Karpas-422 (cell line): Measurements from ENCODE around the gene COQ2. TPM values are rescaled to one million over a fixed set of nuclear protein-coding genes. Genes with fewer than 3 reads are reported as not detected.

Source experiments
- DNase-seq: peaks from one replicate; pipeline ENCODE4 v3.0.0-alpha.2; 2015
- H2AFZ ChIP-seq: fragments of 200-600 bp; sonication (generic); 2 replicates; pipeline ENCODE4 v1.6.1; 2014; ENCODE audit warnings: antibody characterized with exemption, low read length, mixed read lengths
- H3K27ac ChIP-seq: fragments of 200-600 bp; sonication (generic); 2 replicates; pipeline ENCODE4 v1.5.1; 2014; ENCODE audit warnings: mild to moderate bottlenecking, low read length, moderate library complexity
- H3K27me3 ChIP-seq: fragments of 200-600 bp; sonication (generic); 2 replicates; pipeline ENCODE4 v1.6.1; 2014; ENCODE audit warnings: low read length, mixed read lengths
- H3K36me3 ChIP-seq: fragments of 200-600 bp; sonication (generic); 2 replicates; pipeline ENCODE4 v1.6.1; 2014; ENCODE audit warnings: low read length, mixed read lengths; ENCODE audit not compliant: insufficient read depth
- H3K4me1 ChIP-seq: fragments of 200-600 bp; sonication (generic); 2 replicates; pipeline ENCODE4 v1.6.1; 2014; ENCODE audit warnings: mild to moderate bottlenecking, low read length, mixed read lengths
- H3K4me2 ChIP-seq: fragments of 200-600 bp; sonication (generic); 2 replicates; pipeline ENCODE4 v1.6.1; 2014; ENCODE audit warnings: low read length, low read depth, mild to moderate bottlenecking; ENCODE audit not compliant: poor library complexity, severe bottlenecking
- H3K4me3 ChIP-seq: fragments of 200-600 bp; sonication (generic); 2 replicates; pipeline ENCODE4 v1.5.1; 2014; ENCODE audit warnings: mild to moderate bottlenecking, antibody characterized with exemption, low read length, mixed read lengths
- H3K79me2 ChIP-seq: fragments of 200-600 bp; sonication (generic); 2 replicates; pipeline ENCODE4 v1.6.1; 2014; ENCODE audit warnings: mild to moderate bottlenecking, low read length, mixed read lengths
- H3K9ac ChIP-seq: fragments of 200-600 bp; sonication (generic); 2 replicates; pipeline ENCODE4 v1.6.0; 2014; ENCODE audit warnings: low read length
- H3K9me2 ChIP-seq: fragments of 200-600 bp; sonication (generic), shearing (Covaris generic); replicated peaks from 2 replicates; pipeline ENCODE4 v1.6.0; 2014; ENCODE audit warnings: mild to moderate bottlenecking, low read length, moderate library complexity; ENCODE audit not compliant: insufficient read depth
- H3K9me3 ChIP-seq: fragments of 300-700, 200-600 bp; sonication (generic); 2 replicates; pipeline ENCODE4 v1.6.1; 2014; ENCODE audit warnings: low read length, mixed read lengths
- H4K20me1 ChIP-seq: fragments of 200-600 bp; sonication (generic); 2 replicates; pipeline ENCODE4 v1.6.1; 2014; ENCODE audit warnings: mild to moderate bottlenecking, antibody characterized with exemption, low read length, low read depth; ENCODE audit not compliant: insufficient read depth
- total RNA-seq: library from RNA; depleted of rRNA; stranded (reverse); fragments of >200 nt; shearing (Covaris generic); gene quantifications from 2 replicates; pipeline ENCODE4 v1.2.3, GENCODE V29; 2014; ENCODE audit warnings: low replicate concordance

The COQ2 gene
- total RNA-seq, 1 experiment from 2014 or later: 1.2 TPM

GRCh38 chr4:83318666-83319065 lies 34.1 kb upstream of the COQ2 start:
- Histone ChIP-seq H3K9me2 (no peaks in the 10 kb centered on the region), H3K4me1 (no peaks in the 10 kb centered on the region)
- DNase-seq: no peak

DNA sequence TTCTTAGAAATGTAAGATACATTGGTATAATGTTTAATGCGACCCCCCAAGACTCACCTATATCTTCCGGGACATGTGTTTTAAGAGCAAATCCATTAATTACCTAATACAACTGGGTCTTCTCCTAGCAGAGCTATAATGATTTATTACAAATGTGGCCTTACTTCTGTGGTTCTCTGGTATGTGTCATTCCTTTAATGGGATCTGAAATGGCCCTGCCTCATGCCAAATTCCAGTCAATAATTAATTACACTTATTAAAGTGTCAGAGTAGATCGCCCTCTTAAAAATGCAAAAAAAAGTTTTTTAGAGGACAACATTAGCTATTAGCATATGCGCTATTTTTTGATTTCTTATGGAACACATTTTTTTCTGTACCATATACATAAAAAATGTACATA lies 33.1 kb upstream of the COQ2 start:
- Histone ChIP-seq H3K27me3 (no peaks in the 10 kb centered on the region), H3K36me3 (no peaks in the 10 kb centered on the region), H3K4me1 (no peaks in the 10 kb centered on the region), H3K4me2 (no peak overlapping the region), H3K27ac (no peak overlapping the region), H3K9me2 (no peaks in the 10 kb centered on the region), H3K9me3 (no peaks in the 10 kb centered on the region), H3K9ac (no peak overlapping the region), H2AFZ (no peak overlapping the region), H3K4me3 (no peak overlapping the region), H4K20me1 (no peaks in the 10 kb centered on the region), H3K79me2 (no peaks in the 10 kb centered on the region)
- DNase-seq: no peak

More at GRCh38 chr4:83318666-83319065, 34.1 kb upstream of the COQ2 start:
- no peak overlapping the region for H3K9ac ChIP-seq
- no peak overlapping the region for H3K27ac ChIP-seq
- no peaks in the 10 kb centered on the region for H3K79me2 ChIP-seq
- no peaks in the 10 kb centered on the region for H3K36me3 ChIP-seq
- no peaks in the 10 kb centered on the region for H3K27me3 ChIP-seq
- no peak overlapping the region for H3K4me2 ChIP-seq
- no peaks in the 10 kb centered on the region for H4K20me1 ChIP-seq
- no peak overlapping the region for H3K4me3 ChIP-seq
- H2AFZ ChIP-seq: no peak overlapping the region
- H3K9me3 ChIP-seq: no peaks in the 10 kb centered on the region

DNA sequence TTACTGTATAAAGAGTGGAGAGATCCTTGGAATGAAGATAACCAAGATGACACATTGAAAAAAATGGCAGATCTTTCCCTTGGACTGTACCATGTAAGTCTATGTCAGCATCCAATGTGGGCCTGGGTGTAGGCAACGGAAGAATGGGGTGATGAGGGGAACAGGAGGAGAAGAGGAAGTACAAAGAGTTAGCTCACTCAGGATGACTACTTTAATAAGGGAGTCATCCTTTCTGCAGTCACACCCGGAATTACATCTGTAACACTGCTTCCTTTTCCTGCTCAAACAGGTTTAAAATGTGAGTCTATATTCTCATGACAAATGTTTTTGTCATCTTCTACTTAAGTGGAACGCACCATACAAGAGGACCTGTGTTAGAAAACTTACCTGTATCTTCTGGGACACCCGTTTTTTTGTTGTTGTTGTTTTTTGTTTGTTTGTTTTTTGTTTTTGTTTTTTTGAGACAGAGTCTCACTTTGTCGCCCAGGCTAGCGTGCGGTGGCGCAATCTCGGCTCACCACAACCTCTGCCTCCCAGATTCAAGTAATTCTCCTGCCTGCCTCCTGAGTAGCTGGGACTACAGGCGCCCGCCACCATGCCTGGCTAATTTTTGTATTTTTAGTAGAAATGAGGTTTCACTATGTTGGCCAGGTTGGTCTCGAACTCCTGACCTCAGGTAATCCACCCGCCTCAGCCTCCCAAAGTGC lies 32.0 kb upstream of the COQ2 start:
- Histone ChIP-seq H2AFZ (no peak overlapping the region), H3K9me2 (no peaks in the 10 kb centered on the region), H4K20me1 (no peaks in the 10 kb centered on the region), H3K79me2 (no peaks in the 10 kb centered on the region), H3K4me3 (no peak overlapping the region), H3K36me3 (no peaks in the 10 kb centered on the region), H3K9ac (no peak overlapping the region), H3K4me2 (no peak overlapping the region), H3K4me1 (no peaks in the 10 kb centered on the region), H3K27me3 (no peaks in the 10 kb centered on the region), H3K9me3 (no peaks in the 10 kb centered on the region), H3K27ac (no peak overlapping the region)
- no peak for DNase-seq

DNA sequence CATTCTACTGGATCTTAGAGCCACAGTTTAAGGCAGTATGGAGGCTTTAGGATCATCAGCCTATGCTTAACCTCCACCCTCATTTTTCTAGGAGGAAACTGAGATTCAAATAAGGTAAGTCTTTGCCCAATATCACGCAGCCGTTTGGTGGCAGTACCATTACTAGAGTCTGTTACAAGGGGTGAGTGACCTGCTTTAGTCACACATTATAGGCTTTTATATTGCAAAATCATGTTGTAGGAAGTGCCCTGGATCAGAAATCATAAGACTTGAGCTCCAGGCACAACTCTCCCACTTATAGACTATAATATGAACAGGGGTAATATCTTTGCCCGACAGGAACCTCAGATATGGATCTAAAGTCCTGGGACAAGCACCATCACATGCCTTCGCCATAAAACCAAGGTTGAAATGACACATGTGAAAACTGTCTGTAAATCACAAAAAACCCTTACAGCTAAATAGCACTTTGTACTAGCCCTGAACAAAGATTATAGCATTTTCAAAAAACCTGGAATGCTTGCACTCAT lies 30.8 kb upstream of the COQ2 start:
- Histone ChIP-seq H3K9me3 (no peaks in the 10 kb centered on the region), H3K9ac (no peak overlapping the region), H3K4me1 (no peaks in the 10 kb centered on the region), H3K9me2 (no peaks in the 10 kb centered on the region), H2AFZ (no peak overlapping the region), H3K36me3 (no peaks in the 10 kb centered on the region), H3K27me3 (no peaks in the 10 kb centered on the region), H3K27ac (no peak overlapping the region), H3K4me3 (no peak overlapping the region), H3K4me2 (no peak overlapping the region), H3K79me2 (no peaks in the 10 kb centered on the region), H4K20me1 (no peaks in the 10 kb centered on the region)
- DNase-seq: no peak

- Histone ChIP-seq H3K4me3 (no peak overlapping the region), H3K9me3 (no peaks in the 10 kb centered on the region)
These were observed 24.1 kb upstream of the COQ2 start for GRCh38 chr4:83308672-83309071.

DNA sequence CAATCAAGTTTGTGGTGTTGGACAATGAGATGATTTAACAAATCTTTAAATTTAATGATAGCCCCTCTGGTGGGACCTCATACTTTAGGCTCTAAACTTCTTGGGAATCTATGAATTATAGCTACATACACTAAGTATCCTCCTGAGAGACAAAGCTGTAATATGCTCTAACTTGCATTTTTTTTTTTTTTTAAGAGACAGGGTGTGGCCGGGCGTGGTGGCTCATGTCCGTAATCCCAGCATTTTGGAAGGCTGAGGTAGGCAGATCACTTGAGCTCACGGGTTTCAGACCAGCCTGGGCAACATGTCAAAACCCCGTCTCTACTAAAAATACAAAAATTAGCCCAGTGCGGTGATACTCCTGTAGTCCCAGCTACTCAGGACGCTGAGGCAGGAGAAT lies 23.3 kb upstream of the COQ2 start:
- DNase-seq: no peak
- no peak overlapping the region for H3K9ac ChIP-seq
- no peak overlapping the region for H3K27ac ChIP-seq
- no peak overlapping the region for H2AFZ ChIP-seq
- no peaks in the 10 kb centered on the region for H4K20me1 ChIP-seq
- H3K36me3 ChIP-seq: no peaks in the 10 kb centered on the region
- H3K4me2 ChIP-seq: no peak overlapping the region
- H3K9me2 ChIP-seq: no peaks in the 10 kb centered on the region
- no peaks in the 10 kb centered on the region for H3K9me3 ChIP-seq
- H3K79me2 ChIP-seq: no peaks in the 10 kb centered on the region
- no peak overlapping the region for H3K4me3 ChIP-seq
- no peaks in the 10 kb centered on the region for H3K4me1 ChIP-seq
- no peaks in the 10 kb centered on the region for H3K27me3 ChIP-seq

More at GRCh38 chr4:83308672-83309071, 24.1 kb upstream of the COQ2 start:
- Histone ChIP-seq H2AFZ (no peak overlapping the region), H4K20me1 (no peaks in the 10 kb centered on the region), H3K27me3 (no peaks in the 10 kb centered on the region), H3K36me3 (no peaks in the 10 kb centered on the region), H3K27ac (no peak overlapping the region), H3K4me2 (no peak overlapping the region), H3K79me2 (no peaks in the 10 kb centered on the region), H3K4me1 (no peaks in the 10 kb centered on the region), H3K9ac (no peak overlapping the region), H3K9me2 (no peaks in the 10 kb centered on the region)
- DNase-seq: no peak

- H3K9ac ChIP-seq: no peak overlapping the region
- no peaks in the 10 kb centered on the region for H3K9me3 ChIP-seq
- H3K4me3 ChIP-seq: no peak overlapping the region
- no peaks in the 10 kb centered on the region for H3K79me2 ChIP-seq
- H3K9me2 ChIP-seq: no peaks in the 10 kb centered on the region
- peaks cover 6% of the 10 kb centered on the region for H3K4me1 ChIP-seq
- DNase-seq: no peak
- H3K4me2 ChIP-seq: no peak overlapping the region
- H3K36me3 ChIP-seq: no peaks in the 10 kb centered on the region
- no peak overlapping the region for H2AFZ ChIP-seq
- H3K27me3 ChIP-seq: no peaks in the 10 kb centered on the region
- no peak overlapping the region for H3K27ac ChIP-seq
- no peaks in the 10 kb centered on the region for H4K20me1 ChIP-seq
These were observed 20.6 kb upstream of the COQ2 start for GRCh38 chr4:83305187-83305586.

- Histone ChIP-seq H3K27me3 (no peaks in the 10 kb centered on the region), H3K9me3 (no peaks in the 10 kb centered on the region), H3K4me1 (peaks cover 6% of the 10 kb centered on the region), H3K79me2 (no peaks in the 10 kb centered on the region), H3K36me3 (no peaks in the 10 kb centered on the region), H3K9ac (no peak overlapping the region), H3K4me3 (no peak overlapping the region), H4K20me1 (no peaks in the 10 kb centered on the region), H3K9me2 (no peaks in the 10 kb centered on the region), H3K27ac (no peak overlapping the region), H2AFZ (no peak overlapping the region), H3K4me2 (no peak overlapping the region)
- no peak for DNase-seq
These were observed 13.1 kb upstream of the COQ2 start for GRCh38 chr4:83297548-83298260.
